ENCODE results near the gene TINAG. TPM values are rescaled to one million over a fixed set of nuclear protein-coding genes. Genes with fewer than 3 reads are reported as not detected.

Gene TINAG
- total RNA-seq, 1 experiment from 2014 or later = 12.6 TPM

- intact Hi-C loops (cut with micrococcal nuclease; ENCODE audit: unreplicated experiment) = no loop called here
- no peak overlapping the region for H3K27ac Mint-ChIP-seq (ENCODE audit: unreplicated experiment)
- H3K4me3 Mint-ChIP-seq (ENCODE audit: low read depth, unreplicated experiment) = no peak overlapping the region
- no peaks in the 10 kb centered on the region for H3K36me3 Mint-ChIP-seq (ENCODE audit: insufficient read depth, unreplicated experiment)
- H3K9me3 Mint-ChIP-seq (ENCODE audit: low read depth, unreplicated experiment) = no peaks in the 10 kb centered on the region
- CTCF ChIA-PET = no interaction called here
- no peaks in the 10 kb centered on the region for H3K27me3 Mint-ChIP-seq (ENCODE audit: unreplicated experiment)
- DNase-seq = no peak
- TF ChIP-seq CTCF (IDR thresholded peaks at IDR 0.05; ENCODE audit: unreplicated experiment) = no peak
- BruUV-seq (replicated peaks) = no TSS peak
- no peaks in the 10 kb centered on the region for H3K4me1 Mint-ChIP-seq (ENCODE audit: low read depth, unreplicated experiment)
Observed at GRCh38 chr6:54428431-54428830, 120.2 kb downstream of the TINAG start.

- DNase-seq = no peak
- BruUV-seq (replicated peaks) = no TSS peak
- no peak for TF ChIP-seq CTCF (IDR thresholded peaks at IDR 0.05; ENCODE audit: unreplicated experiment)
- CTCF ChIA-PET = no interaction called here
- Mint-ChIP-seq H3K27me3 (ENCODE audit: unreplicated experiment) (no peaks in the 10 kb centered on the region), H3K27ac (ENCODE audit: unreplicated experiment) (no peak overlapping the region), H3K4me3 (ENCODE audit: low read depth, unreplicated experiment) (no peak overlapping the region), H3K36me3 (ENCODE audit: insufficient read depth, unreplicated experiment) (no peaks in the 10 kb centered on the region), H3K9me3 (ENCODE audit: low read depth, unreplicated experiment) (no peaks in the 10 kb centered on the region), H3K4me1 (ENCODE audit: low read depth, unreplicated experiment) (no peaks in the 10 kb centered on the region)
- intact Hi-C loops (cut with micrococcal nuclease; ENCODE audit: unreplicated experiment) = no loop called here
Observed at GRCh38 chr6:54431466-54431865, 123.2 kb downstream of the TINAG start.

Other genes starting within 250 kb of the TINAG start
- gene MLIP, start 197.0 kb upstream of the TINAG start, total RNA-seq (2022) = 0.81 and 1.4 TPM in 2 replicates

Measured in Calu3 (cell line).